Fibroblast of gingiva (primary cell): ENCODE data around the gene SLC25A21.
"Not testable (repeated sequence)": the region's sequence is repeated elsewhere in the genome, so short reads cannot be mapped to it uniquely, and the experiment has no call there.

Experiments
- DNase-seq: peaks from one replicate; pipeline ENCODE4 v3.0.0-alpha.2; 2011; ENCODE audit warnings: low read depth

The SLC25A21 gene

GRCh38 chr14:36713960-36714703, 458.3 kb downstream of the SLC25A21 start:
- DNase-seq, result no peak

- no peak for DNase-seq
Observed at GRCh38 chr14:36707570-36707969, 464.8 kb downstream of the SLC25A21 start.

- no peak for DNase-seq
Observed at GRCh38 chr14:36702474-36702873, 469.9 kb downstream of the SLC25A21 start.

- no peak for DNase-seq
Observed at GRCh38 chr14:36701132-36701531, 471.3 kb downstream of the SLC25A21 start.

- no peak for DNase-seq
Observed at GRCh38 chr14:36700651-36701050, 471.8 kb downstream of the SLC25A21 start.

GRCh38 chr14:36699420-36699819, 473.0 kb downstream of the SLC25A21 start:
- not testable (repeated sequence) for DNase-seq

- peak; percentile 61 for DNase-seq
Observed at GRCh38 chr14:36690311-36691040, 481.9 kb downstream of the SLC25A21 start.

GRCh38 chr14:36684946-36685345, 487.5 kb downstream of the SLC25A21 start:
- peak; percentile 73 for DNase-seq

- DNase-seq, result no peak
Observed at GRCh38 chr14:36683083-36683724, 489.2 kb downstream of the SLC25A21 start.

GRCh38 chr14:36682338-36682737, 490.1 kb downstream of the SLC25A21 start:
- no peak for DNase-seq

GRCh38 chr14:36676236-36676635, 496.2 kb downstream of the SLC25A21 start:
- no peak for DNase-seq

- no peak for DNase-seq
Observed at GRCh38 chr14:36675581-36675980, 496.8 kb downstream of the SLC25A21 start.

GRCh38 chr14:36674659-36675058, 497.7 kb downstream of the SLC25A21 start:
- DNase-seq, result no peak

GRCh38 chr14:36672095-36672494, 500.3 kb downstream of the SLC25A21 start:
- DNase-seq, result no peak

GRCh38 chr14:36671149-36671548, 501.3 kb downstream of the SLC25A21 start:
- no peak for DNase-seq

GRCh38 chr14:36667679-36668078, 504.7 kb downstream of the SLC25A21 start:
- DNase-seq, result no peak

GRCh38 chr14:36666416-36667206, 505.8 kb downstream of the SLC25A21 start:
- no peak for DNase-seq

- DNase-seq, result no peak
Observed at GRCh38 chr14:36665887-36666415, 506.5 kb downstream of the SLC25A21 start.

GRCh38 chr14:36664322-36665193, 507.8 kb downstream of the SLC25A21 start:
- no peak for DNase-seq

GRCh38 chr14:36663404-36664321, 508.7 kb downstream of the SLC25A21 start:
- DNase-seq, result peak; percentile 70
